HEK293T (cell line): ENCODE data around the gene FSCN2.

Experiments used
- CTCF ChIA-PET: fragments of 350-600 bp; formaldehyde crosslinking; extraction: SDS; loops from one replicate; lab custom pipeline; 2021; ENCODE audit warnings: antibody characterized with exemption, inconsistent platforms; lab: Yijun Ruan, JAX
- POLR2A ChIA-PET: fragments of 350-600 bp; formaldehyde crosslinking; extraction: SDS; loops from one replicate; lab custom pipeline; 2020; ENCODE audit warnings: antibody characterized with exemption, inconsistent platforms; lab: Yijun Ruan, JAX
- DNase-seq: peaks from one replicate; pipeline ENCODE4 v3.0.0; 2012; ENCODE audit warnings: mixed read lengths; ENCODE audit errors: extremely low spot score
- ARNT ChIP-seq: fragments of 450-650 bp; IDR thresholded peaks from 2 replicates; pipeline ENCODE4 v1.6.1; 2017; ENCODE audit warnings: mild to moderate bottlenecking
- BHLHE40 ChIP-seq: fragments of 450-650 bp; IDR thresholded peaks from 2 replicates; pipeline ENCODE4 v1.6.1; 2016; ENCODE audit warnings: mild to moderate bottlenecking, moderate library complexity, borderline replicate concordance
- CTBP1 ChIP-seq: fragments of 450-650 bp; IDR thresholded peaks from 2 replicates; pipeline ENCODE4 v1.6.1; 2016; ENCODE audit warnings: borderline replicate concordance
- ELF4 ChIP-seq: fragments of 450-650 bp; IDR thresholded peaks from 2 replicates; pipeline ENCODE4 v1.6.1; 2017; ENCODE audit warnings: antibody characterized with exemption
- FOXA1 ChIP-seq: fragments of 450-650 bp; IDR thresholded peaks from 2 replicates; pipeline ENCODE4 v1.6.1; 2016; ENCODE audit warnings: mild to moderate bottlenecking
- FOXK2 ChIP-seq: fragments of 450-650 bp; IDR thresholded peaks from 2 replicates; pipeline ENCODE4 v1.6.1; 2016; ENCODE audit warnings: mild to moderate bottlenecking
- FOXM1 ChIP-seq: fragments of 450-650 bp; IDR thresholded peaks from 2 replicates; pipeline ENCODE4 v1.6.1; 2017; ENCODE audit warnings: mild to moderate bottlenecking, borderline replicate concordance
- HDGF ChIP-seq: fragments of 450-650 bp; IDR thresholded peaks from 2 replicates; pipeline ENCODE4 v1.6.1; 2017; ENCODE audit warnings: antibody characterized with exemption, borderline replicate concordance
- L3MBTL2 ChIP-seq: fragments of 450-650 bp; conservative IDR thresholded peaks from 2 replicates; pipeline ENCODE4 v1.6.1; 2016; ENCODE audit warnings: mild to moderate bottlenecking
- LEF1 ChIP-seq: fragments of 450-650 bp; IDR thresholded peaks from 2 replicates; pipeline ENCODE4 v1.6.1; 2017; ENCODE audit warnings: mild to moderate bottlenecking, borderline replicate concordance
- NFRKB ChIP-seq: fragments of 450-650 bp; IDR thresholded peaks from 2 replicates; pipeline ENCODE4 v1.6.1; 2016; ENCODE audit warnings: mild to moderate bottlenecking, moderate library complexity
- PKNOX1 ChIP-seq: fragments of 450-650 bp; IDR thresholded peaks from 2 replicates; pipeline ENCODE4 v1.6.1; 2016
- SP1 ChIP-seq: fragments of 450-650 bp; IDR thresholded peaks from 2 replicates; pipeline ENCODE4 v1.6.1; 2017
- SUZ12 ChIP-seq: fragments of 450-650 bp; IDR thresholded peaks from 2 replicates; pipeline ENCODE4 v1.6.1; 2016; ENCODE audit warnings: mild to moderate bottlenecking
- TARDBP ChIP-seq: fragments of 450-650 bp; IDR thresholded peaks from 2 replicates; pipeline ENCODE4 v1.6.1; 2016
- ZNF384 ChIP-seq: fragments of 450-650 bp; IDR thresholded peaks from 2 replicates; pipeline ENCODE4 v1.6.1; 2016

The FSCN2 gene, protein sequence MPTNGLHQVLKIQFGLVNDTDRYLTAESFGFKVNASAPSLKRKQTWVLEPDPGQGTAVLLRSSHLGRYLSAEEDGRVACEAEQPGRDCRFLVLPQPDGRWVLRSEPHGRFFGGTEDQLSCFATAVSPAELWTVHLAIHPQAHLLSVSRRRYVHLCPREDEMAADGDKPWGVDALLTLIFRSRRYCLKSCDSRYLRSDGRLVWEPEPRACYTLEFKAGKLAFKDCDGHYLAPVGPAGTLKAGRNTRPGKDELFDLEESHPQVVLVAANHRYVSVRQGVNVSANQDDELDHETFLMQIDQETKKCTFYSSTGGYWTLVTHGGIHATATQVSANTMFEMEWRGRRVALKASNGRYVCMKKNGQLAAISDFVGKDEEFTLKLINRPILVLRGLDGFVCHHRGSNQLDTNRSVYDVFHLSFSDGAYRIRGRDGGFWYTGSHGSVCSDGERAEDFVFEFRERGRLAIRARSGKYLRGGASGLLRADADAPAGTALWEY

DNA sequence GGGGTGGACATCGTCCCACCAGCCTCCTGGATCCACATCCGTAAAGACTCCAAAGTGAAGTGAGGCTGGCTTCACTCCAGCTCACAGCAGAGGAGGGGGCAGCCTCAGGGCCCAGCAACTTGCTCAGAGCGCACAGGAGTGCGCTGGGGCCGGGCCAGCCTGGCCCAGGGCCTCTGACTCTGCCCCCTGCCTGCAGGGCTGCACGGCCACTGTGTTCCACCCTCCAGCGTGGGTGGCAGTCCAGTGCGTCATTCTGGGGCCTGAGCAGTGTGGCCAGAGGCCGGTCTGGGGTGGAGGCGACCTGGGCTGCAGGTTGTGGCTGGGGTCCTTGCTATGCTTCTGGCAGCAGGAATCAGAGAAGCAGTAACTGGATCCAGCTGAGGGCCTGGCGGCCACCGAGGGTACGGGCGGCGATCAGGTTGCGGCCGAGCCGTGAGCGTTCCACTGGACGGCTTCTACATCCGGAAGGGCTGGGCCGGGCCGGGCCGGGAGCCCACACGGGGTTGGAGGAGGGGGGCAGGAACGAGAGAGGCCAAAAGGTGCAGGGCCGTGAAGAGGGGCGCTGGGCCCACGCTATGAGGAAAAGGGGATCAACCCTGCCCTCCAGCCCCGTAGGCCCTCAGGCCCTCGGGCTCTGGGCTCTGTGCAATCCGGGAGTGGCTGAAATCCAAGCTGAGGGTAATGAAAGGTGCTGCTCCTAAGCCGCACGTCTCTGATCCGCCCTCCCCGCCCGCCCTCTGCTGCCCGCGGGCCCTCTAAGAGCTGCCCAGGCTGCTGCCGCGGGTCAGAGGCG lies at the start of gene FSCN2:
TSS of gene FSCN2 (plus strand) at position 787 of the 793 bp plus-strand sequence. CDS start 155 bp downstream, outside the sequence.
- ChIA-PET CTCF (no interaction called here), POLR2A (interaction anchor here (0.9 to 1.8 kb wide), 2 partner anchors 14 to 24 kb away, joined by 3 to 4 read pairs; partner anchors contain the start of gene FAAP100)
- DNase-seq, result no peak
- TF ChIP-seq L3MBTL2, result no peak
- no peak for TF ChIP-seq FOXA1
- no peak for TF ChIP-seq TARDBP
- TF ChIP-seq LEF1, result no peak
- no peak for TF ChIP-seq CTBP1
- no peak for TF ChIP-seq SP1
- TF ChIP-seq PKNOX1, result no peak
- no peak for TF ChIP-seq SUZ12
- TF ChIP-seq HDGF, result no peak
- TF ChIP-seq NFRKB, result no peak
- TF ChIP-seq FOXM1, result no peak
- no peak for TF ChIP-seq BHLHE40
- TF ChIP-seq ARNT, result no peak
- no peak for TF ChIP-seq ZNF384
- TF ChIP-seq FOXK2, result no peak
- TF ChIP-seq ELF4, result no peak

GRCh38 chr17:81479175-81480071 lies 48.8 kb upstream of the FSCN2 start:
- TF ChIP-seq FOXA1, result no peak
- no peak for TF ChIP-seq L3MBTL2
- no peak for TF ChIP-seq ARNT
- no peak for TF ChIP-seq BHLHE40
- no peak for TF ChIP-seq FOXM1
- TF ChIP-seq HDGF, result no peak
- TF ChIP-seq LEF1, result no peak
- no peak for TF ChIP-seq TARDBP
- TF ChIP-seq ZNF384, result no peak
- no peak for TF ChIP-seq FOXK2
- TF ChIP-seq SUZ12, result no peak
- TF ChIP-seq SP1, result no peak
- POLR2A ChIA-PET, result no interaction called here
- CTCF ChIA-PET, result no interaction called here
- DNase-seq, result no peak

DNA sequence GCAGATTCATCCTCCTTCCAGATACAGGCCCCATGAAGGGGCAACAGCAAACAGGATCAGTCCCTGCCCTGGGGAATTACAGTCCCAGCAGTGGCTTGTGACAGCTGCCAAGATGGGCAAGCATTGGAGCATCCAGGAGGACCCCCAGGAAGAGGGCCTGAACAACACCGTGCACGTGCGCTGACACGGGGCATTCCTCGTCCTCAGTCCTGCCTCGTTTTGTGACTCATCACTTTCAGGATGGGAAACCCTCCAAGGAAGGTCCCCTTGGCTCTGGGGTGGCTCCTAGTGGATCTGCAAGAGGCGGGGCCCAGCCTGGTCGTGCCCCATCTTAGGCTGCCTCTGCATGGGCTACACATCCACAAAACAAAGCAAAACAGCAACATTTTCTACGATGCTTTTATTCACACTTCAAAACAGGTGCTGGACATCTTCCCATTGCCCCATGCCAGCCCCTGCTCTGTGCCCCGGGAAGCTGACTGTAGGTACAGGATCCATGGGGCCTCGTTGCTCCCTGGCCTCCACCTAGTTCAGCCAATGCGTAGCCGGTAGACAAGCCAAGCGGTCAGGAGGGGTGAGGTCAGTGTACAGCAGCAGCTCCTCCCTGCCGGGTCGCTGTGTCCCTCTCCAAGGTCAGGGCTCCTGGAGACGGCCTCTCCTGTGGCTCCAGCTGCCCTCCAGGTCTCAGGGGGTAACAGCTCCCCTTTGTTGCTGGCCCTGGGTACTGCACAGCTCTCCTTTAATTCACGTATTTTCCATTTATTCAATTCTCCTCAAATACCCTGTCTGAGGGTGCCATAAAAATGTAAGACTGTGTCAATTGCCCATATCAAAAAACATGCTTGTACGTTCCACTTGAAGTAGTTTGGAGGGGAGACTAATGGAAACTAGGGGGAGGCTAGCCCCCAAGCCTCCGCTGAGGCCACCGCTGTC lies 47.8 kb upstream of the FSCN2 start:
- TF ChIP-seq LEF1, result no peak
- no peak for TF ChIP-seq NFRKB
- TF ChIP-seq L3MBTL2, result no peak
- no peak for TF ChIP-seq CTBP1
- no peak for TF ChIP-seq FOXM1
- no peak for TF ChIP-seq TARDBP
- no peak for TF ChIP-seq ZNF384
- no peak for TF ChIP-seq FOXK2
- no peak for TF ChIP-seq FOXA1
- TF ChIP-seq ELF4, result no peak
- no peak for TF ChIP-seq PKNOX1
- no peak for TF ChIP-seq SP1
- TF ChIP-seq BHLHE40, result no peak
- no peak for TF ChIP-seq HDGF
- no peak for TF ChIP-seq SUZ12
- no peak for TF ChIP-seq ARNT
- ChIA-PET CTCF (no interaction called here), POLR2A (interaction anchor here (0.6 kb wide), 1 partner anchor 32 kb away, joined by 3 read pairs; the partner anchor contains the start of gene ACTG1)
- DNase-seq, result no peak

- no peak for DNase-seq
- POLR2A ChIA-PET, result no interaction called here
- CTCF ChIA-PET, result no interaction called here
- TF ChIP-seq TARDBP (no peak), LEF1 (no peak), SP1 (no peak), ZNF384 (no peak), PKNOX1 (no peak), FOXA1 (no peak), L3MBTL2 (no peak), FOXM1 (no peak), BHLHE40 (no peak), NFRKB (no peak), ELF4 (no peak), HDGF (no peak)
Measured at GRCh38 chr17:81481073-81481799, 46.9 kb upstream of the FSCN2 start.
